Tibial nerve (tissue), 4 donors: Measurements from ENCODE around the gene ACTR1B. TPM values are rescaled to one million over a fixed set of nuclear protein-coding genes. Genes with fewer than 3 reads are reported as not detected.

Experiments used
- DNase-seq, 2 donors: peaks; one replicate each; pipeline ENCODE4 v3.0.0-alpha.2; 2019; ENCODE audit warnings: low spot score in 2 of 2
- H3K27ac ChIP-seq, 4 donors: fragments of 200-600 bp; sonication (generic) in 3 of 4; one replicate each; pipeline ENCODE4 v1.5.1; 2017 to 2019; ENCODE audit warnings: mild to moderate bottlenecking in 1 of 4
- H3K27me3 ChIP-seq, 2 donors: fragments of 200-600 bp; sonication (generic) in 1 of 2; one replicate each; pipeline versions ENCODE4 v1.5.1 to v1.6.0; 2017 to 2019
- H3K36me3 ChIP-seq, 3 donors: fragments of 200-600 bp; sonication (generic); one replicate each; pipeline ENCODE4 v1.5.1; 2018 to 2019
- H3K4me1 ChIP-seq, 4 donors: fragments of 200-600 bp; sonication (generic) in 3 of 4; one replicate each; pipeline ENCODE4 v1.5.1; 2017 to 2019
- H3K4me3 ChIP-seq, 4 donors: fragments of 200-600 bp; sonication (generic) in 3 of 4; one replicate each; pipeline ENCODE4 v1.5.1; 2017 to 2019; ENCODE audit warnings: mild to moderate bottlenecking in 1 of 4, moderate library complexity in 1 of 4
- H3K9me3 ChIP-seq, 4 donors: fragments of 200-600 bp; sonication (generic) in 3 of 4; one replicate each; pipeline ENCODE4 v1.5.1; 2017 to 2019
- CTCF ChIP-seq, 5 experiments: fragments of 200-600 bp in 3 of 5; fragments of 450-650 bp in 2 of 5; sonication (generic) in 3 of 5; IDR thresholded peaks; one replicate each; pipeline ENCODE4 v1.5.1; 2016 to 2019; ENCODE audit warnings: antibody characterized with exemption in 5 of 5, mild to moderate bottlenecking in 3 of 5, moderate library complexity in 2 of 5
- EP300 ChIP-seq, 2 donors: sonication (generic); formaldehyde crosslinking; IDR thresholded peaks; one replicate each; pipeline ENCODE4 v1.6.1; 2017; ENCODE audit warnings: antibody characterized with exemption in 2 of 2, mild to moderate bottlenecking in 1 of 2
- POLR2A ChIP-seq, 2 donors: fragments of 450-650 bp; IDR thresholded peaks; one replicate each; pipeline ENCODE4 v1.6.1; 2017; ENCODE audit warnings: antibody characterized with exemption in 2 of 2, mild to moderate bottlenecking in 2 of 2, moderate library complexity in 2 of 2
- WGBS, 2 donors: methylation state at CpG; one replicate each; pipeline ENCODE4 v1.1.5; 2018; 5-methylcytosine and 5-hydroxymethylcytosine counted together
- total RNA-seq, 4 donors: library from RNA; depleted of rRNA; stranded (reverse); fragments of >200 nt; gene quantifications; one replicate each; pipeline ENCODE4 v1.1.0, GENCODE V29; 2016

The ACTR1B gene
- total RNA-seq, 4 donors from 2014 or later: 65.1 to 109 (median 85.5) TPM

- no peaks in the 10 kb centered on the region for H3K27me3 ChIP-seq
- no peaks in the 10 kb centered on the region for H3K4me1 ChIP-seq
- peaks cover 0 to 4% (median 0%) of the 10 kb centered on the region in 3 donors for H3K36me3 ChIP-seq
- no peak for TF ChIP-seq CTCF (IDR thresholded peaks at IDR 0.05)
- no peak for TF ChIP-seq EP300 (IDR thresholded peaks at IDR 0.05)
- no peak for TF ChIP-seq POLR2A (IDR thresholded peaks at IDR 0.05)
- H3K9me3 ChIP-seq: no peaks in the 10 kb centered on the region
- DNase-seq: no peak
- no peak overlapping the region for H3K4me3 ChIP-seq
- WGBS, 2 donors: 100% methylated on average over 1 of the region's 1 CpG
- no peak overlapping the region for H3K27ac ChIP-seq
These were observed 6.6 kb upstream of the ACTR1B start for GRCh38 chr2:97670471-97670870.

GRCh38 chr2:97669448-97669847 lies 5.6 kb upstream of the ACTR1B start, which contains the start of gene C2orf92:
C2orf92 (plus strand) TSS chr2:97669713; CDS start chr2:97669789, 76 bp downstream.
- Histone ChIP-seq H3K9me3 (no peaks in the 10 kb centered on the region), H3K27ac (no peak within 1 kb of the TSS), H3K36me3 (peaks cover 0 to 4% (median 0%) of the 10 kb centered on the region in 3 donors), H3K4me1 (peaks cover 0 to 10% (median 0%) of the 10 kb centered on the region in 4 donors), H3K4me3 (no peak within 1 kb of the TSS), H3K27me3 (no peaks in the 10 kb centered on the region)
- WGBS, 2 donors: 88 to 89% methylated on average over 6 of the region's 6 CpGs
- no peak for TF ChIP-seq EP300 (IDR thresholded peaks at IDR 0.05)
- TF ChIP-seq POLR2A (IDR thresholded peaks at IDR 0.05): no peak
- TF ChIP-seq CTCF (IDR thresholded peaks at IDR 0.05): no peak
- no peak for DNase-seq

GRCh38 chr2:97664636-97664970 lies 759 bp upstream of the ACTR1B start:
- Histone ChIP-seq H3K27me3 (no peaks in the 10 kb centered on the region), H3K4me1 (peaks cover 0 to 41% (median 15%) of the 10 kb centered on the region in 4 donors), H3K36me3 (peaks cover 0 to 17% (median 0%) of the 10 kb centered on the region in 3 donors), H3K27ac (peak overlapping the region; percentile 63 to 99 (median 96)), H3K9me3 (no peaks in the 10 kb centered on the region), H3K4me3 (peak overlapping the region; percentile 47 to 97 (median 74))
- WGBS, 2 donors: 6 to 9% methylated on average over 21 of the region's 21 CpGs
- no peak for DNase-seq
- TF ChIP-seq CTCF (IDR thresholded peaks at IDR 0.05) (peak in 1 of 5 experiments; percentile 4), POLR2A (IDR thresholded peaks at IDR 0.05) (no peak)

GRCh38 chr2:97663626-97663961 lies 250 bp downstream of the ACTR1B start:
- 0% methylated on average over 19 of the region's 46 CpGs; no CpG with 5 or more reads in 1 of the 2 donors for WGBS, 2 donors
- TF ChIP-seq POLR2A (IDR thresholded peaks at IDR 0.05): no peak

GRCh38 chr2:97662895-97663625 lies 784 bp downstream of the ACTR1B start:
- peak overlapping the region; percentile 47 to 97 (median 85) for H3K4me3 ChIP-seq
- peak; percentile 43 for DNase-seq
- peak overlapping the region; percentile 63 to 99 (median 96) for H3K27ac ChIP-seq
- no peaks in the 10 kb centered on the region for H3K9me3 ChIP-seq
- WGBS, 2 donors: 0 to 2% methylated on average over 20 to 24 of the region's 24 CpGs
- TF ChIP-seq POLR2A (IDR thresholded peaks at IDR 0.05) (peak in 1 of 2 donors; percentile 6), EP300 (IDR thresholded peaks at IDR 0.05) (no peak)
- H3K36me3 ChIP-seq: peaks cover 0 to 28% (median 8%) of the 10 kb centered on the region in 3 donors
- peaks cover 0 to 41% (median 15%) of the 10 kb centered on the region in 4 donors for H3K4me1 ChIP-seq
- H3K27me3 ChIP-seq: no peaks in the 10 kb centered on the region

More at GRCh38 chr2:97663626-97663961, 250 bp downstream of the ACTR1B start:
- Histone ChIP-seq H3K27me3 (no peaks in the 10 kb centered on the region), H3K27ac (peak overlapping the region; percentile 63 to 99 (median 96)), H3K36me3 (peaks cover 0 to 26% (median 4%) of the 10 kb centered on the region in 3 donors), H3K4me1 (peaks cover 0 to 41% (median 15%) of the 10 kb centered on the region in 4 donors), H3K4me3 (peak overlapping the region; percentile 47 to 97 (median 85)), H3K9me3 (no peaks in the 10 kb centered on the region)
- no peak for DNase-seq

GRCh38 chr2:97662386-97662894 lies 1.4 kb downstream of the ACTR1B start:
- Histone ChIP-seq H3K36me3 (peaks cover 0 to 34% (median 9%) of the 10 kb centered on the region in 3 donors), H3K27ac (peak overlapping the region; percentile 63 to 99 (median 96)), H3K27me3 (no peaks in the 10 kb centered on the region), H3K4me1 (peaks cover 0 to 41% (median 15%) of the 10 kb centered on the region in 4 donors), H3K4me3 (peak overlapping the region; percentile 47 to 97 (median 85)), H3K9me3 (no peaks in the 10 kb centered on the region)
- TF ChIP-seq POLR2A (IDR thresholded peaks at IDR 0.05) (no peak), EP300 (IDR thresholded peaks at IDR 0.05) (no peak), CTCF (IDR thresholded peaks at IDR 0.05) (no peak)
- WGBS, 2 donors: 34 to 35% methylated on average over 12 of the region's 12 CpGs
- DNase-seq: no peak
